Bronchial epithelial cell (primary cell): ENCODE data around the gene DMD. TPM values are rescaled to one million over a fixed set of nuclear protein-coding genes. Genes with fewer than 3 reads are reported as not detected.

Experiments used
- DNase-seq: peaks from one replicate; pipeline ENCODE4 v3.0.0-alpha.2; 2010; ENCODE audit warnings: low read depth
- FAIRE-seq: peaks from 2 replicates; lab custom pipeline; 2011; peaks lifted over from hg19 to GRCh38; lab: Jason Lieb, UNC
- H3K27me3 ChIP-seq: 2 replicates; pipeline ENCODE4 v1.5.1; 2011; ENCODE audit warnings: low read length; ENCODE audit not compliant: control insufficient read depth, insufficient read depth
- H3K36me3 ChIP-seq: 2 replicates; pipeline ENCODE4 v1.5.1; 2011; ENCODE audit warnings: low read length; ENCODE audit not compliant: control insufficient read depth, insufficient read depth
- H3K4me3 ChIP-seq: 2 replicates; pipeline ENCODE4 v1.5.1; 2011; ENCODE audit warnings: mild to moderate bottlenecking, low read depth, low read length, control low read depth
- CTCF ChIP-seq: IDR thresholded peaks from 2 replicates; pipeline ENCODE4 v1.5.1; 2011; ENCODE audit warnings: mild to moderate bottlenecking, moderate library complexity, low read length, control low read depth, inconsistent platforms; ENCODE audit not compliant: insufficient read depth, severe bottlenecking
- total RNA-seq: library from RNA; depleted of rRNA; stranded (reverse); fragments of >200 nt; gene quantifications from 2 replicates; pipeline ENCODE4 v1.2.1, GENCODE V29; 2014

The DMD gene
- total RNA-seq, 1 donor from 2014 or later = 4.5 TPM

GRCh38 chrX:31652650-31653049 is 1558.7 kb downstream of the DMD start:
- H3K27me3 ChIP-seq = no peaks in the 10 kb centered on the region
- FAIRE-seq (no peak), DNase-seq (no peak)
- TF ChIP-seq CTCF = no peak
- H3K4me3 ChIP-seq = no peak overlapping the region
- no peaks in the 10 kb centered on the region for H3K36me3 ChIP-seq

GRCh38 chrX:31649201-31649600 is 1562.1 kb downstream of the DMD start:
- DNase-seq (no peak), FAIRE-seq (no peak)
- Histone ChIP-seq H3K27me3 (no peaks in the 10 kb centered on the region), H3K4me3 (no peak overlapping the region), H3K36me3 (no peaks in the 10 kb centered on the region)
- TF ChIP-seq CTCF = no peak

GRCh38 chrX:31633349-31633748 is 1578.0 kb downstream of the DMD start:
- Histone ChIP-seq H3K36me3 (no peaks in the 10 kb centered on the region), H3K4me3 (no peak overlapping the region), H3K27me3 (no peaks in the 10 kb centered on the region)
- DNase-seq = no peak
- no peak for TF ChIP-seq CTCF
- FAIRE-seq = no peak

GRCh38 chrX:31629195-31629594 is 1582.2 kb downstream of the DMD start:
- H3K36me3 ChIP-seq = no peaks in the 10 kb centered on the region
- DNase-seq (no peak), FAIRE-seq (no peak)
- H3K27me3 ChIP-seq = no peaks in the 10 kb centered on the region
- no peak for TF ChIP-seq CTCF
- no peak overlapping the region for H3K4me3 ChIP-seq

- Histone ChIP-seq H3K4me3 (no peak overlapping the region), H3K36me3 (no peaks in the 10 kb centered on the region), H3K27me3 (no peaks in the 10 kb centered on the region)
- DNase-seq = peak; percentile 93
- TF ChIP-seq CTCF = no peak
- FAIRE-seq = no peak
Measured at GRCh38 chrX:31609130-31609529, 1602.2 kb downstream of the DMD start.

- H3K27me3 ChIP-seq = no peaks in the 10 kb centered on the region
- FAIRE-seq = no peak
- no peaks in the 10 kb centered on the region for H3K36me3 ChIP-seq
- H3K4me3 ChIP-seq = no peak overlapping the region
- no peak for TF ChIP-seq CTCF
- DNase-seq = no peak
Measured at GRCh38 chrX:31608638-31609037, 1602.7 kb downstream of the DMD start.
